Femur (tissue), 1 donor: ENCODE measurements around the gene RABEPK.
A peak's percentile ranks its signal among the peaks of the same experiment; 100 is the strongest.
"Not testable (repeated sequence)": the region's sequence is repeated elsewhere in the genome, so short reads cannot be mapped to it uniquely, and the experiment has no call there.

ENCODE experiments used
- DNase-seq: peaks from one replicate; pipeline ENCODE4 v3.0.0-alpha.2; 2017

The RABEPK gene

GRCh38 chr9:125255781-125256391 is 55.5 kb downstream of the RABEPK start:
- peak; percentile 32 for DNase-seq

- DNase-seq = peak; percentile 34
Observed at GRCh38 chr9:125258160-125258785, 57.9 kb downstream of the RABEPK start.

DNA sequence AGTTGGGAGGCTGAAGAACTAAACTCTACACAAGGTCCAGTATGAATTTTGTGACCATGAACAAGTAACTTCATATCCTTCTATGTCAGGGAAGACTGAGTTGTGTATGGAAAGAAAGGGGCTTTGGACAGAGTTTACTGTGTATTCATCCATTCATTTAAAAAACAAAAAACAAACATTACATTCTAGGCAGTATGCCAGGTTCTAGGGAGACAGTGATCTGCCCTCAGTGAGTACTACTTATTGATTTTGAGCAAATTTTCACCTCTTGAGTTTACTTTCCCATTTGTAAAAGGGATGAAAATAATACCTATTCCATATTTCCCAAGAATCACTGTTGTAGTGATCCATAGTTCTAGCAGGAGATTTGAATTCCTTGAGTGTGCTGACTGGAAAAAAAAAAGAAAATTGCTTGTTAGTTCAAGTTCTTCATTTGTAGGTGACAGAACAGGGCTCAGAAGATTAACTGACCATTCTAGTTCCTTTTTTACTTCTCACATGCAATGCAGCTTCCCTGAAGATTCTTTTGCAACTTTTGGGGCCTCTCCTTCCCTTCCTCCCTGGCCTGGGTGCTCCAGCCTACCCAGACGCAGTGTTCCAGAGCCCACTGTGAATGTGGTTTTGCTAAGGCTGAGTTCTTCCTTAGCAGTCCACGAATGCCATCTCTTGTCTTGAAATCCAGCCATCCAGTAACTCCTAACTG is 58.6 kb downstream of the RABEPK start:
- DNase-seq = no peak

DNA sequence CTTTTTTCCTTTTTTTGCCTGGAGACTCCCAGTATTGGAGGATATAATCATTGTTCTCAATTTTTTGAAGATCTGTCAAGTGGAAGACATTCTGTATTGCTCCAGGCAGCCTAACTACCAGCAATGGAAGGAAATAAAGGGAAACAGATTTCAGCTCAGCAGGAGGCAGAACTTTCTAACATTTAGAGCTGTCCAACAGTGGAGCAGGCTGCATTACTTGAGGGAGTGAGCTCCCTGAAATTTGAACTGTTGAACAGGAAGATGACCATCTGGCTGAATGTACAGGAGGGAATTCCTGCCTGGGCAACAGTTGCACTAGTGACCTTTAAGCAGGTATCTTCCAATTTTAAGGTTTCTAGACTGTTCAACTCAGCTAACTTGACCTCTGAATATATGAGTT is 60.2 kb downstream of the RABEPK start:
- no peak for DNase-seq

GRCh38 chr9:125261501-125262293 is 61.4 kb downstream of the RABEPK start, which contains the start of gene GAPVD1:
Gene GAPVD1 (plus strand): TSS chr9:125261826. CDS start chr9:125298922, 37,096 bp downstream.
- DNase-seq = peak; percentile 94

DNA sequence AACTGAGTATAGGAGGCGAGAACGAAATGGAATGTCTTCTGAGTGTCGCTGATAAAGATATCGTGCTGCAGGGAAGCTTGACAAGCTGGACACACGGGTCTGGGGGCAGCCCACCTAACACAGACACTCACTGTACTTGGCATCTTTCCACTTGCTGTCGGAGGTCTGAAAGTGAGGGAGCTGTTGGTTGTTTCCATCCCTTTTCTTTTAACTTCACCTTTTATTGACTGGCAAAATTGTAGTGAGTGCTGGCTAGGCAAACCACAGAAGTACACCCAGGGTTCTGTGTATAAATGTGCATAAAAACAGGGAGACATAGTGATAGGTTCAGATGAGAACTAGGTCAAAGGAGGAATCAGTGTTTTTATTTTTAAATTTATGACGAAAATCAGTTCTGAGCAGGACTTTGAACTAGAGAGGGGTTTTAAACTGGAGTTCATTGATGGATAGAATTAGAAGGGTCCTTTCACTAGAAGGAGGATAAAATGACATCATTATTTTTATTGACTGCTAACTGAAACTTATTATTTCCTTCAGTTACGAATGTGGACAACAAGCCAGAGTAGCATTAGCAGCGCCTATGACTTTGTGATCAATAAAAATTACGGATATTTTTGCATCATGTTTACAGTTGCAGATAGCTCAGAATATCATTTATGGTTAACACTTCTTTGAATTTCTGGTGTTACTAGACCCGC is 62.1 kb downstream of the RABEPK start:
- no peak for DNase-seq

- DNase-seq = not testable (repeated sequence)
Observed at GRCh38 chr9:125264068-125264467, 63.7 kb downstream of the RABEPK start.

DNA sequence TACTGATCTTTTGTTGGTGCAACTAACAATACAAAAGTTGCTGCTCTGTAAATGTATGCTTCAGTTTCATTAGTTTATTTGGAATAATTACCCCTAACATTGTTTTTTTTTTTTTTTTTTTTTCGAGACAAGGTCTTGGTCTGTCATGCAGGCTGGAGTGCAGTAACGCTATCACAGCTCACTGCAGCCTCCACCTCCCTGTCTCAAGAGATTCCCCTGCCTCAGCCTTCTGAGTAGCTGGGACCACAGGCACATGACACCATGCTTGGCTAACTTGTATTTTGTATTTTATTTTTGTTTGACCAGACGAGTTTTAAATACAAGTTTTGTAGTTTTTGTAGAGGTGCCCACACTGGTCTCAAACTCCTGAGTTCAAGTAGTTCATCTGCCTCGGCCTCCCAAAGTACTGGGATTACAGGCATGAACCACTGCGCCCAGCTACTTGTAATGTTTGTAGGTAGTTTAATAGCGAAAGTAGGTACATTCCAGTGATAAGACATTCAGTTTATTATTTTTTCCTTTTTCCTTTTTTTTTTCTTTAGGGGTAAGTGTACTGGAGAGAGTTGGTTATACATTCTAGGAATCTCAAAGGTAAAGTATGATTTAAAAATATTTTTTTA is 68.2 kb downstream of the RABEPK start:
- no peak for DNase-seq

- no peak for DNase-seq
Observed at GRCh38 chr9:125269014-125269397, 68.7 kb downstream of the RABEPK start.

- DNase-seq = no peak
Observed at GRCh38 chr9:125271081-125271480, 70.7 kb downstream of the RABEPK start.

DNA sequence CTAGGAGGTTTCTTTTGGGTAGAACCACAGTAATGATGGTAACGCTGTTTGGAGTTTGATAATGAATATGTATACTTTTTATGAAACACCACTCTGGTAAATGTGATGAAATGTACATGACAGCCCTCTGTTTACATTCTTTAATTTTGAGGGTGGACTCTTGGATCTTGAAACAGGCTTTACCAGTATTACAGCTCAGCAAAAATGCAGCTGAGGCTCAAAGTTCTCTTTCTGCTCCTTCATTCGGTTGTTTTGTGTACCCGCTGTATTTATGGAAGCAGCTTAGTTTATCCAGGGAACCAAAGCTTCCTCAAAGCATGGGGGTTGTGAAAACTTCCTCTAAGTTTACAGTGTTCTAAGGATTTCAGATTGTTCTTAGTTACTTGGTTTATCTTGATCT is 72.4 kb downstream of the RABEPK start:
- no peak for DNase-seq

GRCh38 chr9:125276771-125277170 is 76.4 kb downstream of the RABEPK start:
- no peak for DNase-seq

DNA sequence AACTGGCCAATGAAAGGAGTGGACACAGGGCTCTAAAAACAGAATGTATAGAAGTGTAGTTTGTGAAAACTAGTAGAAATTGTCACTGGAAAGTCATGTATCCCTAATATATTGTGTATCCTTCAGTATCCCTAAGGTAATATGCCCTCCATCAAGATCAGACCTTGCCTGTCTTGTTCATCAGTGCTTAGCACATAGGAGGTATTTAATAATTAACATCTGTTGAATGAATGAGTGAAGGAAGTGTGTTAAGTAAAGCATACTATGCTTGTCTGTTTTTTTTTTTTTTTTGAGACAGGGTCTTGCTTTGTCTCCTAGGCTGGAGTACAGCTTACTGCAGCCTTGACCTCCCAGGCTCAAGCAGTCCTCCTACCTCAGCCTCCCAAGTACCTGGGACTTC is 77.1 kb downstream of the RABEPK start:
- no peak for DNase-seq

GRCh38 chr9:125280945-125281344 is 80.6 kb downstream of the RABEPK start:
- no peak for DNase-seq
